Testis (tissue), 2 donors: ENCODE results near the gene STIP1.

Experiments
- POLR2A ChIP-seq: fragments of 450-650 bp; IDR thresholded peaks from one replicate; pipeline ENCODE4 v1.6.1; 2017; ENCODE audit warnings: antibody characterized with exemption, mild to moderate bottlenecking, moderate library complexity
- TF ChIP-seq, protein P1 (sequence below), 3 experiments: fragments of 450-650 bp in 2 of 3; fragments of 200-600 bp in 1 of 3; sonication (generic) in 1 of 3; IDR thresholded peaks; one replicate each; pipeline ENCODE4 v1.5.1; 2016 to 2019; ENCODE audit warnings: antibody characterized with exemption in 3 of 3, mild to moderate bottlenecking in 2 of 3, moderate library complexity in 1 of 3

GRCh38 chr11:64208796-64209562 is 23.0 kb downstream of the STIP1 start:
- TF ChIP-seq, protein P1, sequence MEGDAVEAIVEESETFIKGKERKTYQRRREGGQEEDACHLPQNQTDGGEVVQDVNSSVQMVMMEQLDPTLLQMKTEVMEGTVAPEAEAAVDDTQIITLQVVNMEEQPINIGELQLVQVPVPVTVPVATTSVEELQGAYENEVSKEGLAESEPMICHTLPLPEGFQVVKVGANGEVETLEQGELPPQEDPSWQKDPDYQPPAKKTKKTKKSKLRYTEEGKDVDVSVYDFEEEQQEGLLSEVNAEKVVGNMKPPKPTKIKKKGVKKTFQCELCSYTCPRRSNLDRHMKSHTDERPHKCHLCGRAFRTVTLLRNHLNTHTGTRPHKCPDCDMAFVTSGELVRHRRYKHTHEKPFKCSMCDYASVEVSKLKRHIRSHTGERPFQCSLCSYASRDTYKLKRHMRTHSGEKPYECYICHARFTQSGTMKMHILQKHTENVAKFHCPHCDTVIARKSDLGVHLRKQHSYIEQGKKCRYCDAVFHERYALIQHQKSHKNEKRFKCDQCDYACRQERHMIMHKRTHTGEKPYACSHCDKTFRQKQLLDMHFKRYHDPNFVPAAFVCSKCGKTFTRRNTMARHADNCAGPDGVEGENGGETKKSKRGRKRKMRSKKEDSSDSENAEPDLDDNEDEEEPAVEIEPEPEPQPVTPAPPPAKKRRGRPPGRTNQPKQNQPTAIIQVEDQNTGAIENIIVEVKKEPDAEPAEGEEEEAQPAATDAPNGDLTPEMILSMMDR (IDR thresholded peaks at IDR 0.05), result no peak
- no peak for TF ChIP-seq POLR2A
